ENCODE measurements around the gene CHODL.

CHODL gene, protein sequence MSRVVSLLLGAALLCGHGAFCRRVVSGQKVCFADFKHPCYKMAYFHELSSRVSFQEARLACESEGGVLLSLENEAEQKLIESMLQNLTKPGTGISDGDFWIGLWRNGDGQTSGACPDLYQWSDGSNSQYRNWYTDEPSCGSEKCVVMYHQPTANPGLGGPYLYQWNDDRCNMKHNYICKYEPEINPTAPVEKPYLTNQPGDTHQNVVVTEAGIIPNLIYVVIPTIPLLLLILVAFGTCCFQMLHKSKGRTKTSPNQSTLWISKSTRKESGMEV
- 0.24 to 0.77 reads per million in 2 donors for total RNA-seq

GRCh38 chr21:18244671-18245463 lies at the start of gene CHODL:
Gene CHODL (plus strand): TSS chr21:18244833. CDS start chr21:18245224, 391 bp downstream.
- DNase-seq: no peak

GRCh38 chr21:18204931-18205330 lies 39.7 kb upstream of the CHODL start:
- no peak for DNase-seq

DNA sequence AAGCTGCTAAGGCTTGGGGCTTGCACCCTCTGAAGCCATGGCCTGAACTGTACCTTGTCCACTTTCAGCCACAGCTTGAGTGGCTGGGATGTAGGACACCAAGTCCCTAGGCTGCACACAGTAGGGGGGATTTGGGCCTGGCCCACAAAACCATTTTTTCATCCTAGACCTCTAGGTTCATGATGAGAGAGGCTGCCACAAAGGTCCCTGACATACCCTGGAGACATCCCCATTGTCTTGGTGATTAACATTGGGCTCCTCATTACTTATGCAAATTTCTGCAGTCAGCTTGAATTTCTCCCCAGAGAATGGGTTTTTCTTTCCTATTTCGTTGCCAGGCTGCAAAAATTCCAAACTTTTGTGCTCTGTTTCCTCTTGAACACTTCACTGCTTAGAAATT lies 26.3 kb upstream of the CHODL start:
- DNase-seq: no peak

GRCh38 chr21:18220498-18220897 lies 24.1 kb upstream of the CHODL start:
- DNase-seq: no peak

- DNase-seq: no peak
Measured at GRCh38 chr21:18222346-18222745, 22.3 kb upstream of the CHODL start.

GRCh38 chr21:18228060-18228739 lies 16.4 kb upstream of the CHODL start:
- no peak for DNase-seq

- DNase-seq: no peak
Measured at GRCh38 chr21:18235545-18235944, 9.1 kb upstream of the CHODL start.

- no peak for DNase-seq
Measured at GRCh38 chr21:18245464-18245967, 883 bp downstream of the CHODL start.

DNA sequence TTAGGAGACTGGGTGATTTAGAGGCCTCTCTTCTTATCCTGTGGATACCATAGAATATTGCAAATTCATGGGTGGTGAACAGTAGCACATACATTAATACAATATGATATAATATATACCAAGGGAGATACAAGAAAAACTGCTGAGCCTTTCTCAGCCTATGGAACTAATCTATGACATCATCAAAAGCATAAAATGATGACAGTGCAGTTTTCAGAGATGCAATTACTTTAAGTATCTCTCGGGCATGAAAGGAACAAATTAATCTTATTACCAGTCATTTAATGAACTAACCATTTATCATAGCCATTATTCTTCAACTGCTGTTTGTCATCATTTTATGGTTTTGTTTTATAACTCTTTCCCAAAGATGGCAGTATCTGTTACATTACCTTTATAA lies 3.5 kb downstream of the CHODL start:
- no peak for DNase-seq

DNA sequence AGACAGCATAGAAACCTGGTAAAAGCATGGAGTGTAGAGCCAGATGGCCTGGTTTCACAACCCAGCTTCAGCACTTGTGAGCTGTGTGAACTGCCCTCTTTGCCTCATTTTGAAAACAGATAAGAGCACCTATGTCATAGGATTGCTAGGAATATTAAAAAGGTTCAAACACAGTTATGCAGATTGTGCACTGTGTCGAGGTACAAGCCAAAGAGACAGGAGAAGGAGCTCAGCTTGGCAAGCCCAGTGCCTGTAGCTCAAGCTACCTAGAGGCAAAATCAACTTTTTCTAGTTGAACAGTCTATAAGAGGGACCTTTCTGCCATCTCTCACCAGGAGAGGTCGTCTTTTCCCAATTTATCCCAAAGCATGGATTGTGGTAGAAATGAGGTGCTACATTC lies 5.0 kb downstream of the CHODL start:
- DNase-seq: no peak

- no peak for DNase-seq
Measured at GRCh38 chr21:18251065-18251464, 6.4 kb downstream of the CHODL start.

DNA sequence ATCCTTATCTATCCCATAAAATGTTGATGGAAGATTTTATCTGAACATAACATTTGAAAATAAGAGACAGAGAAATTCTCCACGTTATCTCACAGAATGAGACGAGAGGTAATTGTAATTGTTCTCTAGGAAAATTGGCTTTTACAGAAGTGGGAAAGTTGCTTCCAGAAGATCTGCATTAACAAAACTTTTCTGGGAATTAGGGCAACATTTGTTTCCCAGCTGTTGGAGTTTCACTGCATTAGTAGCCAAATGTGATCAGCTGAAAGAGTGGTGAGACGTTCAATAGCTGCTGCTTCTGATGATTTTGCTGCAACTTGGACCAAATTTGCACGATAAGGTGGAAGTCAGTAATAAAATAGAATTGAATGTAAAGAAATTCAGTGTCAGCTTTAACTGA lies 7.6 kb downstream of the CHODL start:
- DNase-seq: no peak

DNA sequence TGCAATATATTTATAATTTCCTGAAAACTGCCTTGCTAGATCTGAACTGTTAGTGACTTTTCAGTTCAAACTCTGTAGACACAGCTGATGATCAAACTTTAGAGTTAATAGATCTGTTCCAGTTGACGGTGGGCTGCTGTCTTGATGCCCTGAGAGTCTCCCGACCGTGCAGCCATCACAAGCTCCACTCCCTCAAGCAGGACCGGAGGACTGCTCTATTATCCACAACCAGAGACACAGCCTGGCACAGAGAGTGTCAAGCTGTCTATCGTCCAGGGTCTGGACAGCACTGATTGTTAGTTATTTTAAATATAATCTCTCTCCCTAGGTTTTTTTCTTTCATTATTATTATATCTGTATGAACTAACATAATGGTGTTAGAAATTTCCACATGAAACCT lies 8.0 kb downstream of the CHODL start:
- no peak for DNase-seq

GRCh38 chr21:18253221-18253620 lies 8.6 kb downstream of the CHODL start:
- DNase-seq: no peak

DNA sequence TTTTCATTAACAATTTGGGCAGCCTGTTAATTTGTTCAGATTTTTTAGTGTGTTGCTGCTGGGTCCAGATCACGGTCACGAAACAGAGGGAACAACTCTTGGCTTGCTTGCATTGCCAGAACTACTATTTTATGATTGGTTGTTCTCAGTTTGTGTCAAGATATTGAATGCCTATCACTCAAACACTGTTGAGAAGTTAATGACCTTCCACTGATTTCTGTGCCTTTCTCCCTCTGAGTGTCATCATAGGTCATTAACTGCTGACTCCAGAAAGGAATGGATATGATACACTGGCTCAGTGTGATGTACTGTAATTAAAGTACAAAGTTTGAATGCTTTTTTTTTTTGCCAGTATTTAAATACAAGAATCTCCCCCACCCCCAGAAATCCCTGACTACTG lies 9.2 kb downstream of the CHODL start:
- DNase-seq: no peak

DNA sequence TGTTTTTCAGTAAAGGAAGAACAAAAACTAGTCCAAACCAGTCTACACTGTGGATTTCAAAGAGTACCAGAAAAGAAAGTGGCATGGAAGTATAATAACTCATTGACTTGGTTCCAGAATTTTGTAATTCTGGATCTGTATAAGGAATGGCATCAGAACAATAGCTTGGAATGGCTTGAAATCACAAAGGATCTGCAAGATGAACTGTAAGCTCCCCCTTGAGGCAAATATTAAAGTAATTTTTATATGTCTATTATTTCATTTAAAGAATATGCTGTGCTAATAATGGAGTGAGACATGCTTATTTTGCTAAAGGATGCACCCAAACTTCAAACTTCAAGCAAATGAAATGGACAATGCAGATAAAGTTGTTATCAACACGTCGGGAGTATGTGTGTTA lies 21.3 kb downstream of the CHODL start:
- DNase-seq: no peak

GRCh38 chr21:18267496-18267895 lies 22.9 kb downstream of the CHODL start:
- no peak for DNase-seq

DNA sequence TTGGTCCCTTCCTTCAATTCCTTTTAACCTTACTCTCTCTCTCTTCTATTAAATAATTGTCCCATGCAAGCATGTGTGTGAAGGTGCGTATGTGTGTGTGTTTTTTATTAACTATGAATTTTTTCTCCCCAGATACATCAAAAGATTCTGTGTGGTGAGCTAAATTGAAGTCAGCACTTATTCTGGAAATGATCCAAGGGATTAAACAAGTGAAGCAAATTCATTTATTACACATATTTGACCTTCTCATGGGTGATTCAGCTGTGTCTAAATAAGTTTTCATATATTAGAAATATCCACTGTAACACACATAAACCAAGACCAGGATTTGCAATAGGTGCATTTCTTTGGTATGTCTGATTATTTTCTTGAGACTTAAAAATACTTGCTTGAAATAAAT lies 24.3 kb downstream of the CHODL start:
- no peak for DNase-seq

GRCh38 chr21:18269856-18270255 lies 25.2 kb downstream of the CHODL start:
- no peak for DNase-seq

GRCh38 chr21:18273400-18273799 lies 28.8 kb downstream of the CHODL start:
- DNase-seq: no peak

- DNase-seq: no peak
Measured at GRCh38 chr21:18274370-18274769, 29.7 kb downstream of the CHODL start.

GRCh38 chr21:18275781-18276180 lies 31.1 kb downstream of the CHODL start:
- DNase-seq: no peak

- DNase-seq: no peak
Measured at GRCh38 chr21:18285379-18285778, 40.7 kb downstream of the CHODL start.

- no peak for DNase-seq
Measured at GRCh38 chr21:18289876-18290275, 45.2 kb downstream of the CHODL start.
